ENCODE results near the gene CYTH2.

CYTH2 gene

GRCh38 chr19:48445256-48445605, 23.9 kb upstream of the CYTH2 start (continued):
- no peak for TF ChIP-seq GLI4 (tag by site-specific recombination; IDR thresholded peaks at IDR 0.05)
- no peak for TF ChIP-seq HIC1 (tag by site-specific recombination; IDR thresholded peaks at IDR 0.05)
- no peak for TF ChIP-seq ZFP41 (tag by site-specific recombination; IDR thresholded peaks at IDR 0.05; ENCODE audit: borderline replicate concordance)
- no peak for TF ChIP-seq KLF8 (tag by site-specific recombination; IDR thresholded peaks at IDR 0.05)
- TF ChIP-seq CTCF (tag by site-specific recombination; IDR thresholded peaks at IDR 0.05) = peak; percentile 63; the same call in 1 of the 2 replicates
- no peak for TF ChIP-seq ZNF302 (tag by site-specific recombination; IDR thresholded peaks at IDR 0.05; ENCODE audit: low read depth)
- no peak for TF ChIP-seq BCL6B (tag by site-specific recombination; IDR thresholded peaks at IDR 0.05)
- no peak for TF ChIP-seq ZSCAN18 (tag by site-specific recombination; IDR thresholded peaks at IDR 0.05)
- no peak for TF ChIP-seq YY2 (tag by site-specific recombination; IDR thresholded peaks at IDR 0.05)
- TF ChIP-seq ZBTB10 (tag by site-specific recombination; IDR thresholded peaks at IDR 0.05) = no peak
- TF ChIP-seq SP7 (tag by site-specific recombination; IDR thresholded peaks at IDR 0.05) = no peak
- peak; percentile 8; the same call in 1 of the 2 replicates for TF ChIP-seq ZNF10 (tag by site-specific recombination; IDR thresholded peaks at IDR 0.05)
- no peak for TF ChIP-seq ZNF585B (tag by site-specific recombination; IDR thresholded peaks at IDR 0.05)
- no peak for TF ChIP-seq ZSCAN5A (tag by site-specific recombination; IDR thresholded peaks at IDR 0.05)
- TF ChIP-seq WT1 (tag by site-specific recombination; IDR thresholded peaks at IDR 0.05) = no peak
- TF ChIP-seq ZNF335 (tag by site-specific recombination; conservative IDR thresholded peaks at IDR 0.05) = no peak
- TF ChIP-seq ZNF639 (tag by site-specific recombination; IDR thresholded peaks at IDR 0.05) = no peak
- TF ChIP-seq ZNF610 (tag by site-specific recombination; IDR thresholded peaks at IDR 0.05; ENCODE audit: borderline replicate concordance) = no peak
- TF ChIP-seq ZNF623 (tag by site-specific recombination; IDR thresholded peaks at IDR 0.05) = no peak
- 0 out of 2 replicates have a peak, but pooled peaks have one; percentile 18 for TF ChIP-seq ZNF24 (tag by site-specific recombination; IDR thresholded peaks at IDR 0.05)
- no peak for TF ChIP-seq BCL11B (tag by site-specific recombination; IDR thresholded peaks at IDR 0.05; ENCODE audit: low read depth)
- no peak for TF ChIP-seq ZNF548 (tag by site-specific recombination; IDR thresholded peaks at IDR 0.05)
- TF ChIP-seq PRDM6 (tag by site-specific recombination; IDR thresholded peaks at IDR 0.05) = 0 out of 2 replicates have a peak, but pooled peaks have one; percentile 20
- no peak; the same call in 1 of the 2 replicates for TF ChIP-seq ZNF660 (tag by site-specific recombination; IDR thresholded peaks at IDR 0.05)
- TF ChIP-seq ZNF692 (tag by site-specific recombination; IDR thresholded peaks at IDR 0.05) = no peak

Data from HEK293 (cell line).